Measurements from ENCODE around the gene MAST1. TPM values are rescaled to one million over a fixed set of nuclear protein-coding genes. Genes with fewer than 3 reads are reported as not detected.

The MAST1 gene
- total and polyA plus RNA-seq, 4 donors = 0.08 to 0.54 (median 0.23) TPM

GRCh38 chr19:12791345-12792050 is 46.8 kb upstream of the MAST1 start, which contains the start of gene JUNB:
Gene JUNB (plus strand): TSS chr19:12791486. CDS start chr19:12791772, 286 bp downstream.
- H3K9ac ChIP-seq (ENCODE audit: low read depth in 1 of 2, low read length in 2 of 2) = peak within 1 kb of the TSS; percentile 98 to 100
- peak within 1 kb of the TSS; percentile 98 to 99 for H3K27ac ChIP-seq (ENCODE audit: low read depth in 1 of 2, low read length in 2 of 2)
- peak; percentile 97 for DNase-seq (ENCODE audit: low spot score)
- H3K27me3 ChIP-seq (ENCODE audit: control insufficient read depth in 4 of 4, insufficient read depth in 4 of 4, low read length in 3 of 4) = no peaks in the 10 kb centered on the region
- H3K9me3 ChIP-seq (ENCODE audit: control insufficient read depth in 4 of 4, low read length in 3 of 4) = no peaks in the 10 kb centered on the region
- peaks cover 3 to 36% (median 26%) of the 10 kb centered on the region in 4 donors for H3K4me1 ChIP-seq (ENCODE audit: control insufficient read depth in 4 of 4, insufficient read depth in 4 of 4, low read length in 3 of 4)
- TF ChIP-seq TAF1 (conservative IDR thresholded peaks at IDR 0.05) = peak; percentile 99
- TF ChIP-seq JUND (IDR thresholded peaks at IDR 0.05) = peak in 1 of 2 donors; percentile 37
- TF ChIP-seq CTCF (IDR thresholded peaks at IDR 0.05; ENCODE audit: low read depth, low read length, missing input control) = no peak
- peak; percentile 69 to 86 for TF ChIP-seq EGR1 (IDR thresholded peaks at IDR 0.05; ENCODE audit: low read depth in 2 of 2)
- no peak for TF ChIP-seq ATF3 (IDR thresholded peaks at IDR 0.05)
- no peak for TF ChIP-seq HNF4A (conservative IDR thresholded peaks at IDR 0.05)
- peak in 1 of 2 donors; percentile 36 for TF ChIP-seq RAD21 (IDR thresholded peaks at IDR 0.05)
- TF ChIP-seq FOXA2 (IDR thresholded peaks at IDR 0.05) = peak; percentile 92
- TF ChIP-seq GABPA (IDR thresholded peaks at IDR 0.05 in 1 of 2, conservative IDR thresholded peaks at IDR 0.05 in 1 of 2) = peak in 1 of 2 donors; percentile 73
- no peak for TF ChIP-seq MAX (IDR thresholded peaks at IDR 0.05)
- no peak for TF ChIP-seq FOXA1 (IDR thresholded peaks at IDR 0.05)
- TF ChIP-seq RXRA (IDR thresholded peaks at IDR 0.05) = no peak
- TF ChIP-seq HNF4G (IDR thresholded peaks at IDR 0.05) = no peak
- TF ChIP-seq NR2F2 (IDR thresholded peaks at IDR 0.05) = no peak
- TF ChIP-seq SP1 (IDR thresholded peaks at IDR 0.05) = peak; percentile 97
- TF ChIP-seq YY1 (IDR thresholded peaks at IDR 0.05) = peak; percentile 84
- no peak for TF ChIP-seq ZBTB33 (IDR thresholded peaks at IDR 0.05)
- peak; percentile 96 for TF ChIP-seq REST (IDR thresholded peaks at IDR 0.05)
- H3K4me3 ChIP-seq (ENCODE audit: low read depth in 1 of 3, low read length in 3 of 3) = peak within 1 kb of the TSS; percentile 83 to 99 (median 98)
- under 1% methylated on average over 73 of the region's 73 CpGs for WGBS
- no peaks in the 10 kb centered on the region for H3K36me3 ChIP-seq (ENCODE audit: control insufficient read depth in 4 of 4, insufficient read depth in 3 of 4, low read depth in 1 of 4, low read length in 3 of 4)
